WTC11 (cell line): ENCODE data around the gene ZFP92.

Source experiments
- CTCF ChIP-seq: fragments of 200-600 bp; IDR thresholded peaks from 2 replicates; pipeline ENCODE4 v1.8.0; 2022; ENCODE audit warnings: antibody characterized with exemption
- ESRRA ChIP-seq: sonication (generic); formaldehyde crosslinking; IDR thresholded peaks from 2 replicates; pipeline ENCODE4 v1.8.1; 2022; ENCODE audit warnings: mild to moderate bottlenecking, missing genetic modification reagents, borderline replicate concordance
- MLX ChIP-seq: sonication (generic); formaldehyde crosslinking; IDR thresholded peaks from 2 replicates; pipeline ENCODE4 v1.8.1; 2023; ENCODE audit warnings: mild to moderate bottlenecking, missing genetic modification reagents, moderate library complexity
- USF1 ChIP-seq: sonication (generic); formaldehyde crosslinking; IDR thresholded peaks from 2 replicates; pipeline ENCODE4 v1.8.0; 2022; ENCODE audit warnings: mild to moderate bottlenecking, missing genetic modification reagents

- TF ChIP-seq ESRRA (no peak), MLX (CRISPR knock-in tag) (no peak), CTCF (no peak), USF1 (CRISPR knock-in tag) (no peak)
Measured at GRCh38 chrX:153441981-153442380, 30.7 kb downstream of the ZFP92 start.
